GM19324 (cell line): ENCODE results near the gene KRR1.
"Not testable (repeated sequence)": the region's sequence is repeated elsewhere in the genome, so short reads cannot be mapped to it uniquely, and the experiment has no call there.

ENCODE experiments used
- ATAC-seq: cut with Tn5 transposase; IDR thresholded peaks from one replicate; pipeline ENCODE4 v1.9.1; 2021; ENCODE audit warnings: mild to moderate bottlenecking, moderate library complexity; ENCODE audit not compliant: unreplicated experiment, low FRiP score

KRR1 gene

GRCh38 chr12:75526655-75527511 is 15.5 kb upstream of the KRR1 start:
- peak; percentile 80 for ATAC-seq

- no peak for ATAC-seq
Observed at GRCh38 chr12:75525263-75525662, 13.9 kb upstream of the KRR1 start.

- ATAC-seq, result not testable (repeated sequence)
Observed at GRCh38 chr12:75522124-75522523, 10.7 kb upstream of the KRR1 start.

GRCh38 chr12:75521224-75521623 is 9.8 kb upstream of the KRR1 start:
- ATAC-seq, result not testable (repeated sequence)

GRCh38 chr12:75509621-75510020 is 1.8 kb downstream of the KRR1 start:
- ATAC-seq, result no peak

- no peak for ATAC-seq
Observed at GRCh38 chr12:75508159-75508558, 3.2 kb downstream of the KRR1 start.

GRCh38 chr12:75507086-75507485 is 4.3 kb downstream of the KRR1 start:
- no peak for ATAC-seq

- no peak for ATAC-seq
Observed at GRCh38 chr12:75505706-75506312, 5.6 kb downstream of the KRR1 start.

- ATAC-seq, result no peak
Observed at GRCh38 chr12:75503866-75504265, 7.5 kb downstream of the KRR1 start.

- no peak for ATAC-seq
Observed at GRCh38 chr12:75503459-75503858, 8.0 kb downstream of the KRR1 start.

- ATAC-seq, result no peak
Observed at GRCh38 chr12:75491169-75491568, 20.2 kb downstream of the KRR1 start.

GRCh38 chr12:75489613-75490210 is 21.7 kb downstream of the KRR1 start:
- peak; percentile 45 for ATAC-seq

- no peak for ATAC-seq
Observed at GRCh38 chr12:75489187-75489586, 22.2 kb downstream of the KRR1 start.

- ATAC-seq, result no peak
Observed at GRCh38 chr12:75488553-75488952, 22.9 kb downstream of the KRR1 start.

- no peak for ATAC-seq
Observed at GRCh38 chr12:75487308-75487707, 24.1 kb downstream of the KRR1 start.

- not testable (repeated sequence) for ATAC-seq
Observed at GRCh38 chr12:75484450-75484849, 27.0 kb downstream of the KRR1 start.

GRCh38 chr12:75483431-75483830 is 28.0 kb downstream of the KRR1 start:
- no peak for ATAC-seq

- ATAC-seq, result no peak
Observed at GRCh38 chr12:75482646-75483045, 28.8 kb downstream of the KRR1 start.

- ATAC-seq, result no peak
Observed at GRCh38 chr12:75481774-75482173, 29.6 kb downstream of the KRR1 start.

- ATAC-seq, result peak; percentile 29
Observed at GRCh38 chr12:75481013-75481705, 30.2 kb downstream of the KRR1 start.

- ATAC-seq, result peak; percentile 90
Observed at GRCh38 chr12:75480469-75480949, 30.9 kb downstream of the KRR1 start, which contains the start of gene GLIPR1. TSS of gene GLIPR1 (plus strand) at chr12:75480755. CDS start at chr12:75480881, 126 bp downstream.
